ENCODE data around the gene MLXIPL. TPM values are rescaled to one million over a fixed set of nuclear protein-coding genes. Genes with fewer than 3 reads are reported as not detected.

MLXIPL gene
- total and polyA plus RNA-seq, 4 donors, result 50.3 to 384 (median 232) TPM

DNA sequence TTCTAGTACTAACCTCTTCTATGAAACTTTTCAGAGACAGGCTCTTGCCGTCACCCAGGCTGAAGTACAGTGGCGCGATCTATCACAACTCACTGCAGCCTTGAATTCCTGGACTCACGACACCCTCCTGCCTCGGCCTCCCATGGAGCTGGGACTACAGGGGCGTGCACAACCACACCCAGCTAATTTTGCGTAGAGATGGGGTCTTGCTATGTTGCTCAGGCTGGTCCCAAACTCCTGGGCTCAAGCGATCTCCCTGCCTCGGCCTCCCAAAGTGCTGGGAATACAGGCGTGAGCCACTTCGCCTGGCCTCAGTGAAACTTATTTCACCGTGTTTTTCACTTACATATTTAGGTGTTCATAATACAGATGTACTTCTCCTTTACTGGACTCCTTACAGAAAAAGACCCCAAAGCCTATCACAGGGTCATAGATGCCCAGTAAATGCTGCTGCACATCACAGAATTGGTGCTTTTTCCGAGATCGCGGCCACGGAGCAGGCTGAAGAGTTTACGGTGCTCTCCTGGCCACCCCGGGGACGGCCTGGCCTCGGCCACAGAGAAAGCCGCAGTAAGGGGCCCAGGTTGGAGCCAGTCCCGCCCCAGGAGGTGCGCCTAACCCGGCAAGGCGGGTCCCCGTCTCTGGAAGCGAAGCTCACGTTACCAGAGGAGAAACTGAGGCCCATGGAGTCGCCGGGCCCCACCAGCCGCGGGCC lies 46.5 kb downstream of the MLXIPL start:
- Histone ChIP-seq H3K9ac (ENCODE audit: low read depth in 1 of 2, low read length in 2 of 2) (peak overlapping the region; percentile 86 to 87), H3K4me1 (ENCODE audit: control insufficient read depth in 4 of 4, insufficient read depth in 4 of 4, low read length in 3 of 4) (peaks cover 1 to 10% (median 7%) of the 10 kb centered on the region in 4 donors), H3K27me3 (ENCODE audit: control insufficient read depth in 4 of 4, insufficient read depth in 4 of 4, low read length in 3 of 4) (no peaks in the 10 kb centered on the region), H3K36me3 (ENCODE audit: control insufficient read depth in 4 of 4, insufficient read depth in 3 of 4, low read depth in 1 of 4, low read length in 3 of 4) (peaks cover 0 to 18% (median 14%) of the 10 kb centered on the region in 4 donors), H3K27ac (ENCODE audit: low read depth in 1 of 2, low read length in 2 of 2) (peak overlapping the region; percentile 84 to 89), H3K9me3 (ENCODE audit: control insufficient read depth in 4 of 4, low read length in 3 of 4) (no peaks in the 10 kb centered on the region), H3K4me3 (ENCODE audit: low read depth in 1 of 3, low read length in 3 of 3) (peak overlapping the region; percentile 68 to 93 (median 91))
- no peak for DNase-seq (ENCODE audit: low spot score)
- 14% methylated on average over 32 of the region's 32 CpGs for WGBS
- TF ChIP-seq NR2F2 (IDR thresholded peaks at IDR 0.05) (no peak), SP1 (IDR thresholded peaks at IDR 0.05) (no peak), RAD21 (IDR thresholded peaks at IDR 0.05) (no peak), HNF4G (IDR thresholded peaks at IDR 0.05) (no peak)
- TF ChIP-seq, protein P1, sequence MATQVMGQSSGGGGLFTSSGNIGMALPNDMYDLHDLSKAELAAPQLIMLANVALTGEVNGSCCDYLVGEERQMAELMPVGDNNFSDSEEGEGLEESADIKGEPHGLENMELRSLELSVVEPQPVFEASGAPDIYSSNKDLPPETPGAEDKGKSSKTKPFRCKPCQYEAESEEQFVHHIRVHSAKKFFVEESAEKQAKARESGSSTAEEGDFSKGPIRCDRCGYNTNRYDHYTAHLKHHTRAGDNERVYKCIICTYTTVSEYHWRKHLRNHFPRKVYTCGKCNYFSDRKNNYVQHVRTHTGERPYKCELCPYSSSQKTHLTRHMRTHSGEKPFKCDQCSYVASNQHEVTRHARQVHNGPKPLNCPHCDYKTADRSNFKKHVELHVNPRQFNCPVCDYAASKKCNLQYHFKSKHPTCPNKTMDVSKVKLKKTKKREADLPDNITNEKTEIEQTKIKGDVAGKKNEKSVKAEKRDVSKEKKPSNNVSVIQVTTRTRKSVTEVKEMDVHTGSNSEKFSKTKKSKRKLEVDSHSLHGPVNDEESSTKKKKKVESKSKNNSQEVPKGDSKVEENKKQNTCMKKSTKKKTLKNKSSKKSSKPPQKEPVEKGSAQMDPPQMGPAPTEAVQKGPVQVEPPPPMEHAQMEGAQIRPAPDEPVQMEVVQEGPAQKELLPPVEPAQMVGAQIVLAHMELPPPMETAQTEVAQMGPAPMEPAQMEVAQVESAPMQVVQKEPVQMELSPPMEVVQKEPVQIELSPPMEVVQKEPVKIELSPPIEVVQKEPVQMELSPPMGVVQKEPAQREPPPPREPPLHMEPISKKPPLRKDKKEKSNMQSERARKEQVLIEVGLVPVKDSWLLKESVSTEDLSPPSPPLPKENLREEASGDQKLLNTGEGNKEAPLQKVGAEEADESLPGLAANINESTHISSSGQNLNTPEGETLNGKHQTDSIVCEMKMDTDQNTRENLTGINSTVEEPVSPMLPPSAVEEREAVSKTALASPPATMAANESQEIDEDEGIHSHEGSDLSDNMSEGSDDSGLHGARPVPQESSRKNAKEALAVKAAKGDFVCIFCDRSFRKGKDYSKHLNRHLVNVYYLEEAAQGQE (IDR thresholded peaks at IDR 0.05), result no peak
- TF ChIP-seq, protein P2, sequence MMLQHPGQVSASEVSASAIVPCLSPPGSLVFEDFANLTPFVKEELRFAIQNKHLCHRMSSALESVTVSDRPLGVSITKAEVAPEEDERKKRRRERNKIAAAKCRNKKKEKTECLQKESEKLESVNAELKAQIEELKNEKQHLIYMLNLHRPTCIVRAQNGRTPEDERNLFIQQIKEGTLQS (IDR thresholded peaks at IDR 0.05), result no peak

DNA sequence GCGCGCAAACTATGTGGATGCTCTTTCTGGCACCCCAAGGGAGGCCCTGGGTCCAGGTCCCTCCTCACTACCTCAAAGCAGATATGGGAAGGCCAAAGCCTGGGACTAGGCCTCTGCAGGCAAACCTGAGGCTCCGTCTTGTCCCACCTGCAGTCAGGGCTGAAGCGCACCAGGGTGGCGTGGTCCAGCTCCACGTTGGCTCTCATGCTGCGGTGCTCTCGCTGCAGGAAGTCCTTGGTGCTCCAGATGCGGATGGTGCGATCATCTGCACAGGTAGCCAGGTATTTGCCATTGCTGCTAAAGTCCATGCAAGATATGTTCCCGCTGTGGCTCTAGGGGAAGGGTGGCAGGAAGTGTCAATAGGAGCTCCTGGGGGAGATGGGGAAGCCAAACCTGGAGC lies 50.5 kb downstream of the MLXIPL start:
- no peak for DNase-seq (ENCODE audit: low spot score)
- H3K36me3 ChIP-seq (ENCODE audit: control insufficient read depth in 4 of 4, insufficient read depth in 3 of 4, low read depth in 1 of 4, low read length in 3 of 4), result peaks cover 14 to 44% (median 28%) of the 10 kb centered on the region in 4 donors
- H3K27me3 ChIP-seq (ENCODE audit: control insufficient read depth in 4 of 4, insufficient read depth in 4 of 4, low read length in 3 of 4), result no peaks in the 10 kb centered on the region
- no peak overlapping the region for H3K9ac ChIP-seq (ENCODE audit: low read depth in 1 of 2, low read length in 2 of 2)
- 96% methylated on average over 11 of the region's 11 CpGs for WGBS
- TF ChIP-seq, protein P1 (IDR thresholded peaks at IDR 0.05), result no peak
- no peak for TF ChIP-seq RAD21 (IDR thresholded peaks at IDR 0.05)
- no peak for TF ChIP-seq HNF4A (conservative IDR thresholded peaks at IDR 0.05)
- TF ChIP-seq, protein P3, sequence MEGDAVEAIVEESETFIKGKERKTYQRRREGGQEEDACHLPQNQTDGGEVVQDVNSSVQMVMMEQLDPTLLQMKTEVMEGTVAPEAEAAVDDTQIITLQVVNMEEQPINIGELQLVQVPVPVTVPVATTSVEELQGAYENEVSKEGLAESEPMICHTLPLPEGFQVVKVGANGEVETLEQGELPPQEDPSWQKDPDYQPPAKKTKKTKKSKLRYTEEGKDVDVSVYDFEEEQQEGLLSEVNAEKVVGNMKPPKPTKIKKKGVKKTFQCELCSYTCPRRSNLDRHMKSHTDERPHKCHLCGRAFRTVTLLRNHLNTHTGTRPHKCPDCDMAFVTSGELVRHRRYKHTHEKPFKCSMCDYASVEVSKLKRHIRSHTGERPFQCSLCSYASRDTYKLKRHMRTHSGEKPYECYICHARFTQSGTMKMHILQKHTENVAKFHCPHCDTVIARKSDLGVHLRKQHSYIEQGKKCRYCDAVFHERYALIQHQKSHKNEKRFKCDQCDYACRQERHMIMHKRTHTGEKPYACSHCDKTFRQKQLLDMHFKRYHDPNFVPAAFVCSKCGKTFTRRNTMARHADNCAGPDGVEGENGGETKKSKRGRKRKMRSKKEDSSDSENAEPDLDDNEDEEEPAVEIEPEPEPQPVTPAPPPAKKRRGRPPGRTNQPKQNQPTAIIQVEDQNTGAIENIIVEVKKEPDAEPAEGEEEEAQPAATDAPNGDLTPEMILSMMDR (IDR thresholded peaks at IDR 0.05; ENCODE audit: low read depth, low read length, missing input control), result no peak
- TF ChIP-seq RXRA (IDR thresholded peaks at IDR 0.05), result no peak
- TF ChIP-seq FOXA2 (IDR thresholded peaks at IDR 0.05), result no peak
- peaks cover 1 to 10% (median 5%) of the 10 kb centered on the region in 4 donors for H3K4me1 ChIP-seq (ENCODE audit: control insufficient read depth in 4 of 4, insufficient read depth in 4 of 4, low read length in 3 of 4)
- no peak overlapping the region for H3K27ac ChIP-seq (ENCODE audit: low read depth in 1 of 2, low read length in 2 of 2)
- H3K9me3 ChIP-seq (ENCODE audit: control insufficient read depth in 4 of 4, low read length in 3 of 4), result no peaks in the 10 kb centered on the region
- no peak overlapping the region for H3K4me3 ChIP-seq (ENCODE audit: low read depth in 1 of 3, low read length in 3 of 3)

All from liver (tissue), 9 donors.